ENCODE results near the gene HPCA.

Gene HPCA

DNA sequence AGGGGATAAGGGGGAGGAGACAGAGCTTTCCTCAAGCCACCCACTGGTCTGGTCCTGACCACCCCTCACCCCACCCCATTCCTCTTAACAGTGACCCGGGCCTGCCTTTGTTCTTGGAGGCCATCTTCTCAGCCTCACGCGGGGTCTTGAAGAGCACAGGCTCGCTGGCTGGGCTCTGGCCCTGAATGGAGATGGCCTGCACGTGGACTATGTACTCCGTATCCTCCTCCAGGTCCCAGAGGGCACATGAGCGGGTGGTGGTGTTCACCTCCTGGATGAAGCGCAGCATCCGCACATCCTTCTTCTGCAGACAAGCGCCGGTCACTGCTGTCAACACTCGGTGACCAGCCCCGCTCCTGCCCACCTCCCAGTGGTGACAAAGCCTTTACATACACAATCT is 18.2 kb upstream of the HPCA start:
- Histone ChIP-seq H3K9me3 (ENCODE audit: low read depth, low read length) (no peaks in the 10 kb centered on the region), H3K36me3 (ENCODE audit: insufficient read depth, low read length) (no peaks in the 10 kb centered on the region; the same call in 1 of the 2 replicates), H3K9ac (ENCODE audit: insufficient read length) (no peak overlapping the region), H3K4me3 (no peak overlapping the region), H3K27ac (no peak overlapping the region)
- DNase-seq (ENCODE audit: low read depth, low spot score) = no peak
- no peak for TF ChIP-seq FOXP2 (optimal IDR thresholded peaks at IDR 0.05; ENCODE audit: control extremely low read depth, extremely low read length, insufficient read depth)
- no peak for TF ChIP-seq EZH2 (IDR thresholded peaks at IDR 0.05)
- TF ChIP-seq POLR2AphosphoS5 (IDR thresholded peaks at IDR 0.05; ENCODE audit: borderline replicate concordance, low read depth, low read length) = no peak

DNA sequence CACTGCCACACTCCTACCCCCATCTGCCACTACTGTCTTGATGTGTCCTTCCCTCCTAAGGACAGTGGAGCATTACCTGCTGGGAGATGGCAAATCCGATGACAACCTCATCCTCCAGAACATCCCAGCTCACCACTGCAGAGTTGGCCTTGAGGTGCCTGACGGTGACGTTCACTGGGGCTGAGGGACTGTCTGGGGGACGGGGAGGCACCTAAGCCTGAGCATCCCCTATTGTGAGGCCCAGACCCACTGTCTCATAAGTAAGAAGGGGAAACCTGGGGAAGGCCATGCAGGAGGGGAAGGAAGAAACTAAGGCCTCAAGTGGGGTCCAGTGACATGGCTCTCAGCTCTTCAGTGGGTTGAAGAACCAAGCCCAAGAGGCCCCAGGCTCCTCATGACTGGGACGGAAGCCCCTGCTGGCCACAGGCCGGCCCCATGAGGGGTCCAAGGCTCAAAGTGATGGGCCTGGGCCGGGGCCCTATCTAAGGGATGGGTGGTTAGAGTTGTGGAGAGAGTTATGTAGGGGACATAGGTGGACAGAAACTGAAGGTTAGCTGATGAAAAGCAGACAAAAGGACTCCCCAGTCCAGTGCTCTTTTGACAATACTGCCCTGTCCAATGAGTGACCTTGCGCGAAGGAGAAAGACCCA is 17.4 kb upstream of the HPCA start:
- Histone ChIP-seq H3K36me3 (ENCODE audit: insufficient read depth, low read length) (no peaks in the 10 kb centered on the region), H3K9ac (ENCODE audit: insufficient read length) (no peak overlapping the region), H3K4me3 (no peak overlapping the region), H3K9me3 (ENCODE audit: low read depth, low read length) (no peaks in the 10 kb centered on the region), H3K27ac (no peak overlapping the region)
- no peak for DNase-seq (ENCODE audit: low read depth, low spot score)
- TF ChIP-seq POLR2AphosphoS5 (IDR thresholded peaks at IDR 0.05; ENCODE audit: borderline replicate concordance, low read depth, low read length) = no peak
- TF ChIP-seq EZH2 (IDR thresholded peaks at IDR 0.05) = no peak
- no peak for TF ChIP-seq FOXP2 (optimal IDR thresholded peaks at IDR 0.05; ENCODE audit: control extremely low read depth, extremely low read length, insufficient read depth)

DNA sequence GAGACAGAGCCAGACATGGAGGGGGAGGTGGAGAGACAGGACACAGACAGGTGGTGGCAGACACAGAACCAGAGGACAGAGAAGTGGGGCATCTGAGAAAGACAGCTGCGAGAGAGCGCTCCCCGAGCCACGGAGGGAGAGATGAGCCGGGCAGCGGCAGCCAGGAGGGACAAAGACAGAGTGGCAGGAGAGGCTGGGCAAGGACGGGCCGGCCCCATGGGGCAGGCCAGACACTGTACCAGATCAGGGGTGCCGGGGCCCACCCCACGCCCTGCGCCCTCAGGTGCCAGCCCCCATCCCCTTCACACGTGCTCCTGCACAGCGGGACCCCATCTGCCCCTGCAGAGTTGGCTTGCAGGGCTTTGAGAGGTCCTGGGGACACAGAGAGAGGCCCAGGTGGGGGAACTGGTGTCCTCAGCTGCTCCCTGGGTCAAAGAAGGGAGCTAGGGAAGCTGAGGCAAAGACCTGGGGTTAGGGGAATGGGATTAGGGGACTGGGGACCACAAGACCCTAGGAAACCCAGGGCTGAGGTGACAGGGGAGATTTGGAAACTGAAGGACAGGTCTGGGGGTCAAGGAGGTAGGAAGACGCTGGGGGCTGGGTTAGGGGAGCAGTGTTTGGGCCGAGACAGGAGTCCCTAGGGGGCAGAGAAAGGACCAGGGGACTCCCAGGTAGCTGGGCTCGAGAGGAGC is 16.2 kb upstream of the HPCA start:
- Histone ChIP-seq H3K36me3 (ENCODE audit: insufficient read depth, low read length) (no peaks in the 10 kb centered on the region), H3K9ac (ENCODE audit: insufficient read length) (no peak overlapping the region), H3K27ac (no peak overlapping the region), H3K4me3 (no peak overlapping the region), H3K9me3 (ENCODE audit: low read depth, low read length) (no peaks in the 10 kb centered on the region)
- no peak for TF ChIP-seq FOXP2 (optimal IDR thresholded peaks at IDR 0.05; ENCODE audit: control extremely low read depth, extremely low read length, insufficient read depth)
- TF ChIP-seq EZH2 (IDR thresholded peaks at IDR 0.05) = no peak
- no peak for TF ChIP-seq POLR2AphosphoS5 (IDR thresholded peaks at IDR 0.05; ENCODE audit: borderline replicate concordance, low read depth, low read length)
- no peak for DNase-seq (ENCODE audit: low read depth, low spot score)

DNA sequence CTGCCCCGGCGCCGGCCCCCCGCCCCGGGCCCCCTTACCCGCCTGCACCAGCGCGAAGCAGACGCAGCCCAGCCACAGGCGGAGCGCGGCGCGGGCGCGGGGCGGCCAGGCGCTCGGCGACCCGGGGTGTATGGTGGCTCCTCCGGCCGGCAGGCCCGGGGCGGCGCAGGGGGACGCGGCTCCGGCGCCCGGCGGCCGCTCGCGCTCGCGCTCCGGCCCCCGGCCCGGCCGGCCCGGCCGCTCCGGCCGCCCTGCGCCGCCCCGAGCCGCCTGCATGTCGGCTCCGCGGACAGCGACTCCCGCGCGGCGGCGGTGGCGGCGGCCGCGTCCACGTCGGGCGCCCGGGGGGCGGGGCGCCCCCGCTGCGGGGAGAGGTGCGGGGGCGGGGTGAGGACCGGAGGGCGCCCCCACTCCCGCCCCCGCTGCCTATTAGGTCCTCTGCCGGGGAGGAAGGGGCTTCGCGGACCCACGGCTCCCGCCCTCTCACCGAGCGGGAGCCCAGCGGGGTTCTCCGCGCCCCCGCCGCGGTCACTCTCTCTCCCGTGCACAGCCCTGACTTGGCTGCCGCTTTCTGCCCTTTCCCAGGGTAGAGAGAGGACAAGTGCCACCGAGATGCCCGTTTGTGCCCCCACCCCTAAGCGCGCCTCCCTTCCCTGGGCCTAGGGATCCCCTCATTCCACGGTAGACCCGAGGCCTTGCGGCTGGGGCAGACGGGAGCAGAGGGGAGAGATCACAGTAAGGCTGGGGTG is 15.5 kb upstream of the HPCA start, which contains the start of gene FNDC5:
FNDC5 (minus strand) TSS at position 298 of the 749 bp plus-strand sequence.
- peak within 1 kb of the TSS; percentile 58 for H3K4me3 ChIP-seq
- DNase-seq (ENCODE audit: low read depth, low spot score) = no peak

DNA sequence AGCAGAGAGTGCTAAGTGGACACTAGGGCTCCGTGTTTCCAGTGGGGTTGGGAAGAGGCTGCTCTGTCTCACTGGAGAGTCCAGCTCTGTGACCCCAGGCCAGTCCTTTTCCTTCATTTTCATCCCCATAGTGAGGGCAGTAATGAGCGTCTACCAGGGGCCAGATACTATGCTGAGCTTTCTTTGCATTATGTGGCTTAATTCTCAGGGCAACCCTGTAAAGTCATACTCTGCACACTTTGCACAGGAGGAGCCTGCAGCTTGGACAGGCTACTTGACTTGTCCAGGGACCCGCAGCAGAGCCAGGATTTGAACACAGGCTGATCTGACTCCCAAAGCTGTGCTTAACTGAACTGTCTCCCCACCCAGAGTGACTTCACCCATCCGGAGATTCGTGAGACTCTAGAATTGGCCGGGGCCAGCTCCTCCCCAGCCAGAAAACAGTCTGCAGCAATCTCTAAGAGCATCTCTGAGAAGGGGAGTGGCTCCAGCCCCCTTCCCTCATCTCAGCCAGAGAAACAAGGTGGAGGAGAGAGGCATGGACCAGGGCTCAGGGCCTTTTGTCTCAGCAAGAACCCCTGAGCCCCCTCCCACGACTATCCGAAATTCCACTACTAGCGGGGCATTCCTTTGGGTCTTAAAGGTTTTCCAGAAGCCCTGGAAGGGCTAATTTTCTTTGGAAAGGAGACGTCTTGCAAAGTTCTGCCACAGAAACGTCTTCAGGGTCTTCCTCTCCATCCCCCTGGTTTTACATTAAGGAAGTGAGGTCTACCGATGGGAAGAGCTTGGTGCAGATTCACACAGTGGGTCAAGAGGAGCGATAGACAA is 14.7 kb upstream of the HPCA start:
- Histone ChIP-seq H3K9me3 (ENCODE audit: low read depth, low read length) (no peaks in the 10 kb centered on the region), H3K4me3 (peak overlapping the region; percentile 58), H3K27ac (no peak overlapping the region), H3K9ac (ENCODE audit: insufficient read length) (no peak overlapping the region), H3K36me3 (ENCODE audit: insufficient read depth, low read length) (no peaks in the 10 kb centered on the region)
- no peak for TF ChIP-seq EZH2 (IDR thresholded peaks at IDR 0.05)
- TF ChIP-seq POLR2AphosphoS5 (IDR thresholded peaks at IDR 0.05; ENCODE audit: borderline replicate concordance, low read depth, low read length) = no peak
- no peak for TF ChIP-seq FOXP2 (optimal IDR thresholded peaks at IDR 0.05; ENCODE audit: control extremely low read depth, extremely low read length, insufficient read depth)
- no peak for DNase-seq (ENCODE audit: low read depth, low spot score)

More for the DNA sequence above, 15.5 kb upstream of the HPCA start, which contains the start of gene FNDC5:
- H3K9me3 ChIP-seq (ENCODE audit: low read depth, low read length) = no peaks in the 10 kb centered on the region
- H3K27ac ChIP-seq = no peak within 1 kb of the TSS
- H3K36me3 ChIP-seq (ENCODE audit: insufficient read depth, low read length) = no peaks in the 10 kb centered on the region
- TF ChIP-seq POLR2AphosphoS5 (IDR thresholded peaks at IDR 0.05; ENCODE audit: borderline replicate concordance, low read depth, low read length) = no peak
- no peak for TF ChIP-seq FOXP2 (optimal IDR thresholded peaks at IDR 0.05; ENCODE audit: control extremely low read depth, extremely low read length, insufficient read depth)
- TF ChIP-seq EZH2 (IDR thresholded peaks at IDR 0.05) = no peak
- H3K9ac ChIP-seq (ENCODE audit: insufficient read length) = no peak within 1 kb of the TSS

DNA sequence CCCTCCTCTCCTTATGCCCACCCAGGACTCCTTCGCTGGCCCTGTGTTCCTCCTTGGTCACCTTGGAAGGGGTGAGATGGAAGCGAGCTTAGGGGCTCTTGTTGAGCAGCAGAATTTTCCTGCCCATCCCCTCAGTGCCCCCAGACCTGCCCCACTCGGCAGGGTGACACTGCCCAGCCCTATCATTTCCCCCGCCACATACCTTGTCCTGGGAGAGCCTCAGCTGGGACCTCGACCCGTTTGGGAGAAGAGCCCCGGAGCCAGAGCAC is 14.2 kb upstream of the HPCA start:
- no peaks in the 10 kb centered on the region for H3K9me3 ChIP-seq (ENCODE audit: low read depth, low read length)
- no peak overlapping the region for H3K9ac ChIP-seq (ENCODE audit: insufficient read length)
- H3K4me3 ChIP-seq = no peak overlapping the region
- no peak overlapping the region for H3K27ac ChIP-seq
- no peaks in the 10 kb centered on the region for H3K36me3 ChIP-seq (ENCODE audit: insufficient read depth, low read length)
- TF ChIP-seq POLR2AphosphoS5 (IDR thresholded peaks at IDR 0.05; ENCODE audit: borderline replicate concordance, low read depth, low read length) = no peak
- no peak for TF ChIP-seq EZH2 (IDR thresholded peaks at IDR 0.05)
- TF ChIP-seq FOXP2 (optimal IDR thresholded peaks at IDR 0.05; ENCODE audit: control extremely low read depth, extremely low read length, insufficient read depth) = no peak
- DNase-seq (ENCODE audit: low read depth, low spot score) = no peak

DNA sequence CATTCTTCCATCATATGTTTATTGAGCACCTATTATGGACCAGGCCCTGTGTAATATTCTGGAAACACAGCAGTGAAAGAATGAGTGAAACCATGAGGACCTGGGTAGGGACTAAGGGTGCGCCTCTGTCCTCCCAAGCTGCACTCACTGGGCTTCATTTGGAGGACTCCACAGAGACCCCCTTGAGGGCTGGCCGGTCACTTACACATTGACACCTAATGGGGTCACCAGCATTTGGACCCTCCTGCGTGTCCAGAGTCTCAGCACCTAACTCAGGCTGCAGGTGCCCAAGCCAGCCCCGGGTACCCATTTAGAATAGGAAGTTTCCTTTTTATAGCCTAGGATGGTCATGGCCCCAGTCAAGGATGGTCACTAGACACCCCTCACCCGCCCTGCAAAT is 12.8 kb upstream of the HPCA start:
- Histone ChIP-seq H3K9me3 (ENCODE audit: low read depth, low read length) (no peaks in the 10 kb centered on the region), H3K27ac (no peak overlapping the region), H3K36me3 (ENCODE audit: insufficient read depth, low read length) (no peaks in the 10 kb centered on the region), H3K4me3 (no peak overlapping the region), H3K9ac (ENCODE audit: insufficient read length) (no peak overlapping the region)
- TF ChIP-seq EZH2 (IDR thresholded peaks at IDR 0.05) = no peak
- TF ChIP-seq POLR2AphosphoS5 (IDR thresholded peaks at IDR 0.05; ENCODE audit: borderline replicate concordance, low read depth, low read length) = no peak
- TF ChIP-seq FOXP2 (optimal IDR thresholded peaks at IDR 0.05; ENCODE audit: control extremely low read depth, extremely low read length, insufficient read depth) = no peak
- DNase-seq (ENCODE audit: low read depth, low spot score) = no peak

All from SK-N-MC (cell line).